GM12873 (cell line): ENCODE measurements around the gene ADH1C.

Source experiments
- CTCF ChIP-seq: IDR thresholded peaks from 2 replicates; pipeline ENCODE4 v1.5.1; 2012; ENCODE audit warnings: low read depth, mild to moderate bottlenecking, moderate library complexity, low read length, control low read depth; ENCODE audit not compliant: insufficient read depth; ENCODE audit errors: missing control alignments

ADH1C gene

GRCh38 chr4:99290848-99291786 lies 61.4 kb downstream of the ADH1C start, which contains the start of gene ADH1A:
ADH1A (minus strand) TSS chr4:99290985; CDS start chr4:99290914, 71 bp downstream.
- no peak for TF ChIP-seq CTCF
